Measurements from ENCODE around the gene MSMO1.
A peak's percentile ranks its signal among the peaks of the same experiment; 100 is the strongest.

The MSMO1 gene

GRCh38 chr4:165351359-165352130 lies 24.1 kb downstream of the MSMO1 start:
- ChIA-PET POLR2A (no interaction called here), CTCF (interaction anchor here (1.3 to 2.6 kb wide), 3 partner anchors 10 to 220 kb away, joined by 3 to 9 read pairs (median 4); no protein-coding TSS in a partner anchor)
- no peak for DNase-seq (ENCODE audit: extremely low spot score)
- no peak for TF ChIP-seq CTCF (IDR thresholded peaks at IDR 0.05; ENCODE audit: control extremely low read depth, extremely low read depth, low read depth, missing control alignments)

- DNase-seq (ENCODE audit: extremely low spot score) = no peak
- CTCF ChIA-PET = interaction anchor here (1.2 to 3.9 kb wide), 5 partner anchors 9 to 225 kb away, joined by 3 to 15 read pairs (median 3); no protein-coding TSS in a partner anchor
- TF ChIP-seq CTCF (IDR thresholded peaks at IDR 0.05; ENCODE audit: control extremely low read depth, extremely low read depth, low read depth, missing control alignments) = peak; percentile 29
- POLR2A ChIA-PET = interaction anchor here (0.6 to 1.0 kb wide), 2 partner anchors 9 to 66 kb away, joined by 3 to 4 read pairs; no protein-coding TSS in a partner anchor
These were observed 28.4 kb downstream of the MSMO1 start for GRCh38 chr4:165355900-165356300.

GRCh38 chr4:165359506-165359905 lies 32.0 kb downstream of the MSMO1 start:
- ChIA-PET CTCF (interaction anchor here (0.7 to 2.4 kb wide), 4 partner anchors 10 to 228 kb away, joined by 3 to 10 read pairs (median 6); no protein-coding TSS in a partner anchor), POLR2A (no interaction called here)
- DNase-seq (ENCODE audit: extremely low spot score) = no peak
- TF ChIP-seq CTCF (IDR thresholded peaks at IDR 0.05; ENCODE audit: control extremely low read depth, extremely low read depth, low read depth, missing control alignments) = no peak

- no peak for DNase-seq (ENCODE audit: extremely low spot score)
- CTCF ChIA-PET = interaction anchor here (0.7 to 2.4 kb wide), 4 partner anchors 10 to 229 kb away, joined by 3 to 10 read pairs (median 6); no protein-coding TSS in a partner anchor
- TF ChIP-seq CTCF (IDR thresholded peaks at IDR 0.05; ENCODE audit: control extremely low read depth, extremely low read depth, low read depth, missing control alignments) = no peak
- POLR2A ChIA-PET = no interaction called here
These were observed 32.7 kb downstream of the MSMO1 start for GRCh38 chr4:165360041-165360695.

- no peak for TF ChIP-seq CTCF (IDR thresholded peaks at IDR 0.05; ENCODE audit: control extremely low read depth, extremely low read depth, low read depth, missing control alignments)
- POLR2A ChIA-PET = no interaction called here
- CTCF ChIA-PET = interaction anchor here (1.1 kb wide), 1 partner anchor 10 kb away, joined by 3 read pairs; no protein-coding TSS in a partner anchor
- no peak for DNase-seq (ENCODE audit: extremely low spot score)
These were observed 33.7 kb downstream of the MSMO1 start for GRCh38 chr4:165360985-165361670.

GRCh38 chr4:165361810-165362209 lies 34.3 kb downstream of the MSMO1 start:
- no peak for TF ChIP-seq CTCF (IDR thresholded peaks at IDR 0.05; ENCODE audit: control extremely low read depth, extremely low read depth, low read depth, missing control alignments)
- no peak for DNase-seq (ENCODE audit: extremely low spot score)
- POLR2A ChIA-PET = no interaction called here
- CTCF ChIA-PET = interaction anchor here (1.1 kb wide), 1 partner anchor 11 kb away, joined by 3 read pairs; no protein-coding TSS in a partner anchor

Data from GM10248 (cell line).